Activated naive CD4-positive, alpha-beta T cell treated with anti-CD3 and anti-CD28 coated beads, Interleukin-2, amount 10 ng/mL, durations not matched to agents 7 days and 5 days (primary cell): ENCODE data around the gene NOP56.
A peak's percentile ranks its signal among the peaks of the same experiment; 100 is the strongest.

ENCODE experiments used
- CTCF ChIA-PET: fragments of 350-600 bp; sonication (Branson Sonifier 250); formaldehyde crosslinking; loops from one replicate; lab custom pipeline; 2021; ENCODE audit warnings: antibody characterized with exemption; lab: Charles Lee
- DNase-seq: peaks from one replicate; pipeline ENCODE4 v3.0.0-alpha.2; 2020
- H3K27ac Mint-ChIP-seq: one replicate; pipeline ENCODE4 v1.8.0; 2021; ENCODE audit warnings: mild to moderate bottlenecking, moderate library complexity, mixed read lengths
- H3K27me3 Mint-ChIP-seq: one replicate; pipeline ENCODE4 v1.8.0; 2021; ENCODE audit warnings: mild to moderate bottlenecking, mixed read lengths
- H3K36me3 Mint-ChIP-seq: one replicate; pipeline ENCODE4 v1.8.0; 2021; ENCODE audit warnings: mixed read lengths
- H3K4me1 Mint-ChIP-seq: one replicate; pipeline ENCODE4 v1.8.0; 2021; ENCODE audit warnings: mixed read lengths
- H3K4me3 Mint-ChIP-seq: one replicate; pipeline ENCODE4 v1.8.0; 2021; ENCODE audit warnings: mild to moderate bottlenecking, moderate library complexity, mixed read lengths
- H3K9me3 Mint-ChIP-seq: one replicate; pipeline ENCODE4 v1.8.0; 2021; ENCODE audit warnings: mixed read lengths

Gene NOP56

DNA sequence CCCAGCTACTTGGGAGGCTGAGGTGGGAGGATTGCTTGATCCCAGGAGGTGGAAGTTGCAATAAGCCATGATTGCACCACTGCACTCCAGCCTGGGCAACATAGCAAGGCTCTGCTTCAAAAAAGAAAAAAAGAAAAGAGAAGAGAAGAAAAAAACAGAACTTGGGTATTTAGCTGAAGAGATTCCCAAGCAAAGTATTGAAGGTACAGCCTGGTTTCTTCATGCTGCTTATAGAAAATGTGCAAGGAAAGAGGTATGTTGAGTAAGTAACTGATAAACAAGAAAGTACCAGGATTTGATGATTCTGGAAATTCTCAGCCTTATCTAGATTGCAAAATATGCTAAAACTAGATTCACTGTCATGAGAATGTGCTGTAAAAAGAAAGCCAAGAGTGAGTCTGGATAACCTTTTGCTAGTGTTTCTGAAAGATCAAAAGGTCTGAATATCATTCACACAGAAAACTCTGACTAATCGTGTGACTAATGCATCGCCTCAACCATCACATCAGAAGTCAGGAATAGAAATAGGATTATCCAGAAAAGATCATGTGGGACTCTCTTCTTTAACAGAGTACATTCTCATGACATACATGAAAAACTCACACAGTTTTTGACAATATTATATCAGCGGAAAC lies 32.4 kb upstream of the NOP56 start:
- no peak overlapping the region for H3K4me3 Mint-ChIP-seq
- H3K9me3 Mint-ChIP-seq: no peaks in the 10 kb centered on the region
- H3K27me3 Mint-ChIP-seq: peaks cover 49% of the 10 kb centered on the region
- DNase-seq: no peak
- no peak overlapping the region for H3K27ac Mint-ChIP-seq
- no peaks in the 10 kb centered on the region for H3K4me1 Mint-ChIP-seq
- CTCF ChIA-PET: no interaction called here
- no peaks in the 10 kb centered on the region for H3K36me3 Mint-ChIP-seq

DNA sequence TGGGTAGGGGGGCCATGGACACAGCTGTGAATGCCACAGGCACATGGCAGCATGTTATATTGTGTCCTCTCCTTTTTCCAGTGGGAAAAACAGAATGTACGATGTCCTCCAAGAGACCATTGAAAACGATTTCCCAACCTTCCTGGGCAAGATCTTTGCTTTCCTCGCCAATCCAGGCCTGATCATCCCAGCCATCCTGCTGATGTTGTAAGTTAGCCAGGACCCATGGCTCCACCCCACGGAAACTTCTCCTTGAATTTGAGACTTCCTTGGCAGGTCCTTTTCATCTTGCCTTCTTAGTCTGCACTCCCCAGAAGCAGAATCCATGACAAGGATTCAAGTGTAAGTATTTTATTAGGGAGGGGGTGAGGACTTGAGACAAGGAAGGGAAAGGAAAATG lies 28.2 kb upstream of the NOP56 start:
- no peaks in the 10 kb centered on the region for H3K4me1 Mint-ChIP-seq
- CTCF ChIA-PET: no interaction called here
- H3K9me3 Mint-ChIP-seq: peaks cover 4% of the 10 kb centered on the region
- H3K27ac Mint-ChIP-seq: no peak overlapping the region
- no peak for DNase-seq
- no peak overlapping the region for H3K4me3 Mint-ChIP-seq
- H3K36me3 Mint-ChIP-seq: no peaks in the 10 kb centered on the region
- H3K27me3 Mint-ChIP-seq: peaks cover 52% of the 10 kb centered on the region

DNA sequence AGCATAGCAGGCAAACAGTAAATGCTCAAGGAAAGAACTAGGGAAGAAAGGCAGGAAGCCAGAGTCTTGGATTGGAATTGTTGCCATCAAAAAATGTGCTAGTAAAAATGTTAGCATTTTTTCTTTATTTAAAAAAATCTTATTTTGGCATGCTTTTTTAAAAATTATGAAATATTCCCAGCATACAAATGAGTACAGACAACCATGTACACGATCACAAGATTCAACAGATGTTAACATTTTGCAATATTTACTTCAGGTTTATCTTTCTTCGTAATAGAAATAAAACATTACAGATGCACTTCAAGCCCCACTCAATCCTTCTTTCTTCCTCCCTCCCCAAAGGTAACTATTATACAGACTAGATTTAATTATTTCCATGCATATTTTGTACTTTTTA lies 27.4 kb upstream of the NOP56 start:
- CTCF ChIA-PET: no interaction called here
- Mint-ChIP-seq H3K36me3 (no peaks in the 10 kb centered on the region), H3K4me3 (no peak overlapping the region), H3K9me3 (peaks cover 4% of the 10 kb centered on the region), H3K27ac (no peak overlapping the region), H3K4me1 (no peaks in the 10 kb centered on the region), H3K27me3 (peaks cover 44% of the 10 kb centered on the region)
- no peak for DNase-seq

DNA sequence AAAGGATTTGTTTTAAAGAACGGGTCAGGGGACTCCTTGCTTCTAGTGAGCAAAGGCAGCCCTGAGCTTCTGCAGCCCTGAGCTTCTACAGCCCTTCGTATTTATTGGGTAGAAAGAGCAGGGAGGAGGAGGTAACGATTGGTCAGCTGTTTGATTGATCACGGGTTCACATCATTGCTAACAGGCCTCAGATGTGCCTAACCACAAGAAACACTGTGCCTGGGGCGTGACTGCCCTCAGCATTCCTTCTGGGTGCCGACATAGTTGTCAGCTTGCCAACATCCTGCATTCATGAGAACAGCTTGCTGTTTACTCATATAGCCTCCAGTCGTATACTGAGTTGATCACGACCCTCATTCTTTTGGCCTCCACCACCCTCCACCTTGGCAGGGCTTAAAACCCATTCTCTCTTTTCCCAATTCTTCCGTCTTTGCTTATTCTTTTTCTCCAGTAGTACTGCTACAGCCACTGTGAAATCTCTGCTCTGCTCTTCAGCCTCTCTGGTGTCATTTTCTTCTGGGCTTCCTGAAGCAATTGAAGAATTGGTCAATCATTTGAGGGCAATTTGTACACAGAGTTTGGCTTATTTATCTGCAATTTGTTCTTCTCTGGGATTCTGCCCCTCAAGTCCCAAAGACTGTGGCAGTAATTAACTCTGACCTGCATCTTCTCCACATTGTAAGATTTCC lies 25.4 kb upstream of the NOP56 start:
- CTCF ChIA-PET: interaction anchor here (0.8 kb wide), 1 partner anchor 105 kb away, joined by 3 read pairs; no protein-coding TSS in a partner anchor
- Mint-ChIP-seq H3K4me3 (no peak overlapping the region), H3K27me3 (peaks cover 50% of the 10 kb centered on the region), H3K27ac (no peak overlapping the region), H3K36me3 (no peaks in the 10 kb centered on the region), H3K9me3 (peaks cover 4% of the 10 kb centered on the region), H3K4me1 (no peaks in the 10 kb centered on the region)
- no peak for DNase-seq

DNA sequence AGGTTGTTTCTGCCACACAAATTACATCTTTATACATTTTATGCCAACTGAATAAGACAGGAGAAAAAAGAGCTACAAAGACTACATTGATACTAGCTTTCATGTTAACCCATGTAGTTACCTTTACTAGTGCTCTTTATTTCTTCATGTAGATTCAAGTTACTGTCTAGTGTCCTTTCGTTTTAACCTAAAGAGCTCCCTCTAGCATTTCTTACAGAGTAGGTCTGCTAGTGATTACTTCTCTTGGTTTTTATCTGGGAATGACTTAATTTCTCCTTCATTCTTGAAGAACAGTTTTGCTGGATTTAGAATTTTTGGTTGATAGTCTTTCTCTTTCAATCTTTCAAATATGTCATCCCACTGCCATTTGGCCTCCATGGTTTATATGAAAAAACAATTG lies 21.2 kb upstream of the NOP56 start:
- Mint-ChIP-seq H3K27me3 (peaks cover 55% of the 10 kb centered on the region), H3K27ac (no peak overlapping the region), H3K9me3 (peaks cover 4% of the 10 kb centered on the region), H3K36me3 (no peaks in the 10 kb centered on the region), H3K4me3 (no peak overlapping the region), H3K4me1 (no peaks in the 10 kb centered on the region)
- no peak for DNase-seq
- CTCF ChIA-PET: interaction anchor here (1.5 kb wide), 1 partner anchor 109 kb away, joined by 3 read pairs; no protein-coding TSS in a partner anchor

DNA sequence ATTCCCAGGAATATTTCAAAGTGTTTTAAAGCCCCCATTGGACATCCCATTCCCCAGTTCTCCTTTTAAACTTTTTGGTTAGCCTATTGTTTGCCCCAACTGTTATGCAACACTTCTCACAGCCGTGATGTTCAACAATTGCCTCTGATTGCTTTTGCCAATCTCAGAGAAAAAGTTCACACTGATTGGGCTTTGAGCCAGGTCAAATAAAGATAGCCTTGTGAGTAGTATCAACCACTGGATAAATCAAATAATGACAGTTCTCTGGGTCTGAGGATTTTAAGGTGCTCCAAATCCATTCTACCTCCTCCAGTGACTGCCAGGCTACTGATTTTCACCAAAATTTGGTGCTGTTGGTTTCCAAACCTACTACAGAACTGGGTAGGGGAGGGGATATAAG lies 19.1 kb upstream of the NOP56 start:
- Mint-ChIP-seq H3K4me1 (peaks cover 13% of the 10 kb centered on the region), H3K36me3 (no peaks in the 10 kb centered on the region), H3K27ac (no peak overlapping the region), H3K9me3 (no peaks in the 10 kb centered on the region), H3K27me3 (peaks cover 46% of the 10 kb centered on the region), H3K4me3 (no peak overlapping the region)
- CTCF ChIA-PET: no interaction called here
- DNase-seq: no peak

DNA sequence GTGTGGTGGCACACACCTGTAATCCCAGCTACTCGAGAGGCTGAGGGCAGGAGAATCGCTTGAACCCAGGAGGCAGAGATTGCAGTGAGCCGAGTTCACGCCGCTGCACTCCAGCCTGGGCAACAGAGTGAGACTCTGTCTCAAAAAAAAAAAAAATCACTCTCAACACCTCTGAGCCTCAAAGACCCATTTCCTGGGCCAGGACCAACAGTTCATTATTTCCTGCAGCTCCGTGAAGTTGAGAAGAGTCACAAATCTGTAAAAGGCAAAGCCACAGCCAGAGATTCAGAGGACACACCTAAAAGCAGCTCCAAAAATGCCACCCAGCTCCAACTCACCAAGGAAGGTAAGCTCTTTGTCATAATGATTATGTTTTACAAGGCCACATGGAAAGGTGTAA lies 15.2 kb upstream of the NOP56 start:
- peak overlapping the region; percentile 5 for H3K27ac Mint-ChIP-seq
- no peak overlapping the region for H3K4me3 Mint-ChIP-seq
- DNase-seq: no peak
- CTCF ChIA-PET: interaction anchor here (0.6 kb wide), 2 partner anchors 429 to 1827 kb away, joined by 3 read pairs; no protein-coding TSS in a partner anchor
- H3K27me3 Mint-ChIP-seq: peaks cover 33% of the 10 kb centered on the region
- H3K9me3 Mint-ChIP-seq: no peaks in the 10 kb centered on the region
- H3K36me3 Mint-ChIP-seq: peaks cover 4% of the 10 kb centered on the region
- peaks cover 13% of the 10 kb centered on the region for H3K4me1 Mint-ChIP-seq

DNA sequence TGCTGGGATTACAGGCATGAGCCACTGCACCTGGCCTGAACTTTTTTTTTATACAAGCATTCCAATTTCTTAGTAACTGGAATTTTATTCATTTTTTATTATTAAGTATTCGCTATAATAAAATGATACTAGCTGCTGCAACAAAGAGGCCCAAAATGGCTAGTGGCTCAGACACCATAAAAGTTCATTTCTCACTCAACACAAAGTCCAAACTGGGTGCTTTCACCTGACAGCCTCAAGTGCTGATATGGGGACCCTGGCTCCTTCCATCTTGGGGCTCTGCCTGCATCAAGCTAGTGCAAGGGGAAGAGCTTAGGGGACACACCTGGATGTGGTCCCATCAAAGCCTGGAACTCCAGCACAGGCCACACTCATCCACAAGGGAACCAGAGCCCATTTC lies 12.2 kb upstream of the NOP56 start:
- Mint-ChIP-seq H3K9me3 (no peaks in the 10 kb centered on the region), H3K4me3 (no peak overlapping the region), H3K27me3 (peaks cover 12% of the 10 kb centered on the region), H3K4me1 (peaks cover 13% of the 10 kb centered on the region), H3K36me3 (peaks cover 6% of the 10 kb centered on the region), H3K27ac (no peak overlapping the region)
- CTCF ChIA-PET: no interaction called here
- no peak for DNase-seq

DNA sequence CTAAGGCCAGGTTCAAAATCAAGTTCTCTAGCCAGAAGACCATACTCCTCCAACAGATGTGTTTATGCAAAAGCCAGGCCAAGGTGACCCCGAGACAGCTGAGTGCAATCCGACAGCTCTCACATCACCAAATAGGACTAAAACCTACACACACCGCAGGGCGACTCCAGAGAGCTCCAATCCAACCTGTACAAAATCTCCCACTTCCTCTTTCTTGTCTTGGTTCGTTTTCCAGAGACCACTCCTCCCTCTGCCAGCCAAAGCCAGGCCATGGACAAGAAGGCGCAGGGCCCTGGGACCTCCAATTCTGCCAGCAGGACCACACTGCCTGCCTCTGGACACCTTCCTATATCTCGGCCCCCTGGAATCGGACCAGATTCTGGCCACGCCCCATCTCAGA lies 11.5 kb upstream of the NOP56 start:
- peaks cover 6% of the 10 kb centered on the region for H3K36me3 Mint-ChIP-seq
- CTCF ChIA-PET: interaction anchor here (1.1 kb wide), 1 partner anchor 119 kb away, joined by 5 read pairs; no protein-coding TSS in a partner anchor
- H3K27me3 Mint-ChIP-seq: peaks cover 6% of the 10 kb centered on the region
- no peak overlapping the region for H3K27ac Mint-ChIP-seq
- H3K9me3 Mint-ChIP-seq: no peaks in the 10 kb centered on the region
- peaks cover 13% of the 10 kb centered on the region for H3K4me1 Mint-ChIP-seq
- DNase-seq: no peak
- no peak overlapping the region for H3K4me3 Mint-ChIP-seq

DNA sequence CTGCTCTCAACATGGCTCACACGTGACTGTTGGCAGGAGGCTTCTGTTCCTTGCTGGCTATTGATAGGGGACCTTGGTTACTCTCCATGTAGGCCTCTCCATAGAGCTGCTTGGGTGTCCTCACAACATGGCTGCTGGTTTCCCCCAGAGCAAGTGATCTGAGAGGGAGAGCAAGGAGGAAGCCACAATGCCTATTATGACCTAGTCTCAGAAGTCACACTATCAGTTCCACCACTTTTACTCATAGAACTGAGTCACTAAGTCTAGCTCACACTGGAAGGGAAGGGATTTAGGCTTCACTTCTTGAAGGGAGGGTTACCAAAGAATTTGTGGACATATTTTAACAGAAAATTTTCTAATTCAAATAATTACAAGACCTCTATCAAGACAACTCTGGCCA lies 8.7 kb upstream of the NOP56 start:
- no peak for DNase-seq
- no peak overlapping the region for H3K4me3 Mint-ChIP-seq
- H3K9me3 Mint-ChIP-seq: no peaks in the 10 kb centered on the region
- no peaks in the 10 kb centered on the region for H3K27me3 Mint-ChIP-seq
- CTCF ChIA-PET: no interaction called here
- H3K4me1 Mint-ChIP-seq: no peaks in the 10 kb centered on the region
- peaks cover 6% of the 10 kb centered on the region for H3K36me3 Mint-ChIP-seq
- no peak overlapping the region for H3K27ac Mint-ChIP-seq

DNA sequence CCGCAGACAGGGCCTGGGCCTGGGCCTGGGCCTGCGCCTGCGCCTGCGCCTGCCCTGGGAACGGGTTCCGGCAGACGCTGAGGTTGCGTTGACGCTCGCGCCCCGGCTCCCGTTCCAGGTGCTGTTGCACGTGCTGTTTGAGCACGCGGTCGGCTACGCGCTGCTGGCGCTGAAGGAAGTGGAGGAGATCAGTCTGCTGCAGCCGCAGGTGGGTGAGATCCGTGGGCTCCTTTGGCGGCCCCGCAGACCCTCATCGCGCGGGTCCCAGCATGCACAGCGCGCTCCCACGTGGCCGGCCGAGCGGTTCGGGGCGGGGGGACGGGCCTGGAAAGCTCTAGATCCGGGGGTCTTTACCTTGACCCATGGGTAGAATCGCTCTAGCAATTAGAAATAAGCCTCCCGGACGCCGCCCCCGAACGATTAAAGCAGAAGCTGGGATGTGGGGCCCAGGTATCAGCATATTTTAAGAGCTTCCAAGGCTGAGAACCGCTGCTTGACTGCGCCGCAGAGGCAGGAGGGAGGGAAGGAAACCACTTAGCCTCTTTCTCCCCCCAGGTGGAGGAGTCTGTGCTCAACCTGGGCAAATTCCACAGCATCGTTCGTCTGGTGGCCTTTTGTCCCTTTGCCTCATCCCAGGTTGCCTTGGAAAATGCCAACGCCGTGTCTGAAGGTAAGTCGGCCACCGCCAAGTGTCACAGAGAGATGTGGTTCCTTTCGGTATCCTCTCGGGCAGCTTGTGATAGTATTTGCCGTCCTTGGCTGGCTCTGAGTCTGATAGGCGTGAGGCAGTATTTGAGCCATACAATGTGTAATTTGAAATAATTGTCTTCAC lies 508 bp downstream of the NOP56 start:
- peaks cover 46% of the 10 kb centered on the region for H3K36me3 Mint-ChIP-seq
- no peaks in the 10 kb centered on the region for H3K27me3 Mint-ChIP-seq
- H3K9me3 Mint-ChIP-seq: no peaks in the 10 kb centered on the region
- peaks cover 59% of the 10 kb centered on the region for H3K4me1 Mint-ChIP-seq
- DNase-seq: no peak
- H3K4me3 Mint-ChIP-seq: peak overlapping the region; percentile 89
- CTCF ChIA-PET: interaction anchor here (1.6 to 2.1 kb wide), 2 partner anchors 35 to 131 kb away, joined by 4 to 8 read pairs; no protein-coding TSS in a partner anchor
- H3K27ac Mint-ChIP-seq: peak overlapping the region; percentile 88

DNA sequence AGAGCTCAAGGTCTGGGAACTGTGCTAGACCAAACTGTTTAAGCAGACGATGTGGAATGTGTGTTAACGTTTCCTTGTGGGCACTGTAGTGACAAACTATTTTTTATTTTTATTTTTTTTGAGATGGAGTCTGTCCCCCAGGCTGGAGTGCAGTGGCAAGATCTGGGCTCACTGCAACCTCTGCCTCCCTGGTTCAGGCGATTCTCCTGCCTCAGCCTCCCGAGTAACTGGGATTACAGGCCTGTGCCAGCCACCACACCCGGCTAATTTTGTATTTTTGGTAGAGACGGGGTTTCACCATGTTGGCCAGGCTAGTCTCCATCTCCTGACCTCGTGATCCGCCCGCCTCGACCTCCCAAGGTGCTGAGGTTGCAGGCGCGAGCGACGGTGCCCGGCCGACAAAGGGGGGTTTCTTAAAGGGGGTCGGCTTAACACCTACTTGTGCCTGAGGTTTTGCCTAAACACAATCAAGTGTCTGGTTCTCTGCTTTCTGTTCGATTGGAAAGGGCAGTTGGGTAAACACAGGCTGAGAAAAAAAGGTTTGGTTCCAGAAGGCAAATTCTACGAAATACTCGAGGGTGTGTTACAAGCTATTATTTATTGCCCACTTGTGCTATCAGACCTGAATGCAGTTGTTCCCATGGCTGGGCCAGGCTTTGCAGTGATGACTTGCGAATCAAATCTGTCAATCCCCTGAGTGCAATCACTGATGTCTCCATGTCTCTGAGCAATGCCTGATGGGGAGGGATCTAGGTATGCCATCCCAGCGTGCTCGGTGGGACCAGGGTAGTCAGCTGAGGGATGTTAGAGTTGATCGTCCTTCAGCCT lies 1.3 kb downstream of the NOP56 start:
- H3K27ac Mint-ChIP-seq: peak overlapping the region; percentile 88
- no peaks in the 10 kb centered on the region for H3K9me3 Mint-ChIP-seq
- H3K27me3 Mint-ChIP-seq: no peaks in the 10 kb centered on the region
- H3K4me1 Mint-ChIP-seq: peaks cover 66% of the 10 kb centered on the region
- DNase-seq: no peak
- peak overlapping the region; percentile 89 for H3K4me3 Mint-ChIP-seq
- H3K36me3 Mint-ChIP-seq: peaks cover 52% of the 10 kb centered on the region
- CTCF ChIA-PET: interaction anchor here (1.6 to 2.1 kb wide), 3 partner anchors 10 to 132 kb away, joined by 4 to 8 read pairs (median 6); partner anchors contain the start of gene IDH3B

DNA sequence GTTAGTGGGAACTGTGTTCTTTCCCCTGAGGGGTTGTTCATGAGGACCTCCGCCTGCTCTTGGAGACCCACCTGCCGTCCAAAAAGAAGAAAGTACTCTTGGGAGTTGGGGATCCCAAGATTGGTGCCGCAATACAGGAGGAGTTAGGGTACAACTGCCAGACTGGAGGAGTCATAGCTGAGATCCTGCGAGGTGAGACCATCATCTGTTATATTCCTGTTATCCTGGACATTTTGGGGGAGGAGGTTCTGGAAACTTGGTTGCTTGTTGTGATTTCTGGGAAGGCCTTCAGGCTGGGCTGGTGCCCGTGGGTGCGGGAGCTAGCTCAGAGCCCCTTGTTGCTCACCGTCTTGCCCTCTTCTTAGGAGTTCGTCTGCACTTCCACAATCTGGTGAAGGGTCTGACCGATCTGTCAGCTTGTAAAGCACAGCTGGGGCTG lies 2.0 kb downstream of the NOP56 start:
- Mint-ChIP-seq H3K36me3 (peaks cover 56% of the 10 kb centered on the region), H3K27ac (peak overlapping the region; percentile 68), H3K4me3 (peak overlapping the region; percentile 89), H3K27me3 (no peaks in the 10 kb centered on the region), H3K9me3 (no peaks in the 10 kb centered on the region), H3K4me1 (peaks cover 71% of the 10 kb centered on the region)
- DNase-seq: no peak
- CTCF ChIA-PET: interaction anchor here (1.7 to 2.1 kb wide), 2 partner anchors 9 to 132 kb away, joined by 4 to 6 read pairs; partner anchors contain the start of gene IDH3B
